Measurements from ENCODE around the gene TTLL10. TPM values are rescaled to one million over a fixed set of nuclear protein-coding genes. Genes with fewer than 3 reads are reported as not detected.

The TTLL10 gene
- total RNA-seq, 1 experiment from 2014 or later: 0.68 TPM

DNA sequence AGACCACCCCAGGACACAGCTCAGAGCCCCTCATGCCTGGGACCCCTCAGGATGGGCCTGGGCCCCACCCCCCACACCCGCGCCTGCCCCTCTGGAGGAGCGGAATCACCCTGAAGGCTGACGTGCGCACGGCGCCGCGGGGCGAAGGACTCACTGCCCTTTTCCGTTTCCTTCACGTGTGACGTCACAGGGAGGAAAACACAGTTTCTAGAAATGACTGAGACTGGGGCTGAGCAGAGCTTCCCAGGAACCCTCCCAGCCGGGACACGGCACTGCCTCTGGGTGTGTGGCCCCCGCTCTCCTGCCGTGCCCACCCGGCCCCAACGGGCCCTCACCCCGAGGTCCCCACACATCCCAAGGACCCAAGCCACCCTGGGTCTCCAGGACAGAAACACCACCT lies 45.7 kb downstream of the TTLL10 start:
- no peak overlapping the region for H2BK15ac ChIP-seq (ENCODE audit: low read depth, low read length)
- H3K23me2 ChIP-seq (ENCODE audit: insufficient read length, low read depth, low read length, poor library complexity, severe bottlenecking): no peaks in the 10 kb centered on the region
- no peaks in the 10 kb centered on the region; a peak in 1 of 5 replicates for H3K9me3 Mint-ChIP-seq
- no peak overlapping the region for H3K4me2 ChIP-seq (ENCODE audit: insufficient read depth, insufficient read length, low read length)
- no peaks in the 10 kb centered on the region for H3K27me3 ChIP-seq (ENCODE audit: insufficient read depth, low read length)
- H2AFZ ChIP-seq (ENCODE audit: low read length): no peak overlapping the region
- H3K27ac Mint-ChIP-seq: no peak overlapping the region
- H2AK5ac ChIP-seq (ENCODE audit: insufficient read length, low read length): no peak overlapping the region
- H3K79me1 ChIP-seq (ENCODE audit: insufficient read depth, low read depth, low read length, poor library complexity, severe bottlenecking): no peaks in the 10 kb centered on the region
- no peak overlapping the region for H3K4me3 Mint-ChIP-seq
- peaks cover 0 to 4% of the 10 kb centered on the region in 2 experiments; a peak in 1 of 4 replicates for H3K4me1 Mint-ChIP-seq
- H3T11ph ChIP-seq (ENCODE audit: low read length): no peak overlapping the region
- no peak overlapping the region for H4K8ac ChIP-seq (replicated peaks; ENCODE audit: insufficient read length, low read depth, low read length)
- no peak overlapping the region for H3K23ac ChIP-seq (ENCODE audit: insufficient read length, low read depth, low read length)
- no peak overlapping the region for H3K18ac ChIP-seq (ENCODE audit: insufficient read length, low read depth, low read length)
- H3K79me2 ChIP-seq (ENCODE audit: insufficient read depth, low read length): no peaks in the 10 kb centered on the region
- no peak overlapping the region for H3K27ac ChIP-seq (ENCODE audit: insufficient read length, low read depth, low read length)
- peaks cover 23 to 52% (median 37%) of the 10 kb centered on the region in 3 experiments for H3K36me3 Mint-ChIP-seq (ENCODE audit: insufficient read depth in 1 of 3, low read depth in 3 of 3)
- H3K14ac ChIP-seq (ENCODE audit: insufficient read depth, low read length): no peak overlapping the region
- no peaks in the 10 kb centered on the region; the same call in 1 of the 2 replicates for H3K27me3 Mint-ChIP-seq (ENCODE audit: low read depth)
- H3K4me1 ChIP-seq (ENCODE audit: insufficient read depth, low read length): no peaks in the 10 kb centered on the region
- no peak overlapping the region for H2BK12ac ChIP-seq (ENCODE audit: insufficient read length, low read depth, low read length)
- H4K5ac ChIP-seq (ENCODE audit: insufficient read length, low read depth, low read length): no peak overlapping the region
- no peak for DNase-seq
- no peak overlapping the region for H3K9ac ChIP-seq (ENCODE audit: extremely low read depth, insufficient read length, low read length)
- no peaks in the 10 kb centered on the region for H4K20me1 ChIP-seq (ENCODE audit: control insufficient read depth, insufficient read depth, insufficient read length)
- H4K91ac ChIP-seq (ENCODE audit: insufficient read length, low read depth, low read length): no peak overlapping the region
- H3K4ac ChIP-seq (ENCODE audit: low read depth, low read length): no peak overlapping the region
- H3K56ac ChIP-seq (ENCODE audit: insufficient read length, low read depth, low read length): no peak overlapping the region
- no peak overlapping the region for H2BK20ac ChIP-seq (ENCODE audit: low read depth, low read length, poor library complexity, severe bottlenecking)
- TF ChIP-seq, protein P1, sequence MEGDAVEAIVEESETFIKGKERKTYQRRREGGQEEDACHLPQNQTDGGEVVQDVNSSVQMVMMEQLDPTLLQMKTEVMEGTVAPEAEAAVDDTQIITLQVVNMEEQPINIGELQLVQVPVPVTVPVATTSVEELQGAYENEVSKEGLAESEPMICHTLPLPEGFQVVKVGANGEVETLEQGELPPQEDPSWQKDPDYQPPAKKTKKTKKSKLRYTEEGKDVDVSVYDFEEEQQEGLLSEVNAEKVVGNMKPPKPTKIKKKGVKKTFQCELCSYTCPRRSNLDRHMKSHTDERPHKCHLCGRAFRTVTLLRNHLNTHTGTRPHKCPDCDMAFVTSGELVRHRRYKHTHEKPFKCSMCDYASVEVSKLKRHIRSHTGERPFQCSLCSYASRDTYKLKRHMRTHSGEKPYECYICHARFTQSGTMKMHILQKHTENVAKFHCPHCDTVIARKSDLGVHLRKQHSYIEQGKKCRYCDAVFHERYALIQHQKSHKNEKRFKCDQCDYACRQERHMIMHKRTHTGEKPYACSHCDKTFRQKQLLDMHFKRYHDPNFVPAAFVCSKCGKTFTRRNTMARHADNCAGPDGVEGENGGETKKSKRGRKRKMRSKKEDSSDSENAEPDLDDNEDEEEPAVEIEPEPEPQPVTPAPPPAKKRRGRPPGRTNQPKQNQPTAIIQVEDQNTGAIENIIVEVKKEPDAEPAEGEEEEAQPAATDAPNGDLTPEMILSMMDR (conservative IDR thresholded peaks at IDR 0.05): no peak
- H2BK120ac ChIP-seq (ENCODE audit: low read depth, low read length, poor library complexity, severe bottlenecking): no peak overlapping the region
- H2BK5ac ChIP-seq (ENCODE audit: insufficient read length, low read length): no peak overlapping the region
- H3K9me3 ChIP-seq (ENCODE audit: control insufficient read depth, low read depth, low read length): no peaks in the 10 kb centered on the region
- no CpG with 5 or more reads among the region's 20 CpGs for whole genome bisulfite sequencing (ENCODE audit: extremely low coverage, insufficient read length, low lambda C conversion rate)

All from H9 (cell line).